Activated T-cell treated with anti-CD3 and anti-CD28 coated beads for 4 hours (primary cell): Measurements from ENCODE around the gene CA12.
"Not testable (repeated sequence)": the region's sequence is repeated elsewhere in the genome, so short reads cannot be mapped to it uniquely, and the experiment has no call there.

Experiments used
- DNase-seq: peaks from one replicate; pipeline ENCODE4 v3.0.0-alpha.2; 2020

Gene CA12

DNA sequence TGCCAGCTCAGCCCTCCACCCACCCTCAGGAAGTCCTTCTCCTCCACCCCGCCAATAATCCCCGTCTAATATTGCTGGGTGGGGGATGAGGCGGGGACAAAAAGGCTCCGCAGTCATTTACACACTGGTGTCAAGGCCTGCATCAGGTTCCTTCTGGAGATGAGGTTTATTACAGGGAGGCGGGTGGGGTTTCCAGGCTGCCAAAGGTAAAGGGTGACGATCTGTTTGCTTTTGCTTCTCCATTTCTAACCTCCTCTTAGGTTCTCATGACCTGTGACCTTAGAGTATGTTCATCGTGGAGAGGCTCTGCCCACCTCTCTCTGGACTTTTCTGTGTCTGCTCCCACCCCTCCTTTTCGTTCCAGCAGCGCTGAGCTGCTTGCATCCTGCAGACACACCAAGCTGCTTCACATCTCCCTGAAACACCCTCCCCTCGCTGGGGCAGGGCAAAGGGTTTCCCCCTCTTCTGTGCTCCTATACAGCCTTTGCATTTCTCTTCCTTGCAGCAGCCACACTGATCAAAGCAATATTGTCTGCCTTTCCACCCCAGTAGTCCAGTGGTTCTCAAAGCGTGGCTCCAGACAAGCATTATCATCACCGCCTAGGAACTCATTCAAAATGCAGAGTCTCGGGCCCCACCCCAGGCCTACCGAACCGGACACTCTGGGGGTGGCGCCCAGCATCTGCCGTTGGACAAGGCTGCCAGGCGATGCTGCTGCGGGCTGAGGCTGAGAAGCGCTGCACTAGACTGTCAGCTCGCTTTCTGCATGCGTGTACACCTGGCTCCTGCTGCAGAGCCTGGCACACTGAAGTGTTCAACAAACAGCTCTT lies 26.6 kb downstream of the CA12 start:
- DNase-seq = no peak

- DNase-seq = no peak
Observed at GRCh38 chr15:63353887-63354286, 27.8 kb downstream of the CA12 start.

- no peak for DNase-seq
Observed at GRCh38 chr15:63353261-63353660, 28.4 kb downstream of the CA12 start.

DNA sequence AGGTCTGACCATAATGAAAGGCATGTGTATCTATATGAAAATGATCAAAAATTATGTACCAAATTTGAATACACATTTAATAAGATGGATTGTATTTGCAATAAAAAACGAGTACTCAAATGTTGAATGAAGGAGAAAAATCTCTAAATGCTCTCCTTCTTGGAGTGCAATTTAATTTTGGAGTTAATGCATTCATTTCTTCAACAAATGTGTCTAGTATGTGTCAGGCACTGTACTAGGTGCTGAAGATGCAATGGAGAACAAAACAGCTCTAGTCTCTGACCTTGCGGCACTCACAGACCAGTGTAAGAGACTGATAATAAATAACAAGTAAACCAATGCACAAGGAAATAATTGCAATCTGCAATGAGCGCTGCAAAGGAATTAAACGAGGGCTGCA lies 28.8 kb downstream of the CA12 start:
- DNase-seq = no peak

GRCh38 chr15:63351170-63351569 lies 30.5 kb downstream of the CA12 start:
- DNase-seq = no peak

DNA sequence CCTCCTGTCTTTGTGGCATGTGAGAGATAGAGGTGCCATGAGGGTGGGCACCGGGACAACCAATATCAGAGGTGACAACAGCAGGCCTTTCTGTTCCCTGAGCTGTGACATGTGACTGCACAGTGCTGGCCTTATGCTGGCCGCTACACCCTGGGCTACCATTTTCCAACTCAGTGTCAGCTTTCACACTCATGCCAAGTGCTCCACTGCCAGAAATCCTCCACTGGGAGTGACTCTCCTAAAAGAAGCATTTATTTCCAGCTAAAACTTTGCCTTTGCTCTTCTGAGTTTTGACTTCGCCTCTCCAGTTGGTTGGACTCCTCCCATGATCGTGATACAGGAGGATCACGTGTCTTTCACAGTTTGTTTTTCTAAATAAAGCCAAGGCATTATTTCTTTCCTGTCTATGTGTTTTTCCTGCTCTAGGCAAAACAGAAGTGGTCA lies 31.4 kb downstream of the CA12 start:
- no peak for DNase-seq

DNA sequence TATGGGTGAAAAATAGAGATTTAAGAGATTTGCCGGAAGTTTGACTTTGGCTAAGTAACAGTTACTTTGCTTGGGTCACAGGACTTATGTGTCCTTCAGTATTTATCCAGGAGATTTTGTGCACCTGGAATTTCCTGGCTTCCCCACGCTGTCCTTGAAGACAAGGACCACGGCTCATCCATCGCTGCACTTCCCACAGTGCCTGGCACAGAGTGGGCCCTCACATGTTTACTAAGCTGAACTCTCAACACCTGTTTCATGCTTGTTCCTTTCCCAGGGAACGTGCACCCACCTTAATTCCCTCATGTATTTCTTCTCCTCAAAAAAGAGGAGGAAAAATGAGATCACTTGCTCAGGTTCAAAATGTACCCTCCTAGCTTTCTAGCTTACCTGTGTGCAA lies 32.0 kb downstream of the CA12 start:
- no peak for DNase-seq

DNA sequence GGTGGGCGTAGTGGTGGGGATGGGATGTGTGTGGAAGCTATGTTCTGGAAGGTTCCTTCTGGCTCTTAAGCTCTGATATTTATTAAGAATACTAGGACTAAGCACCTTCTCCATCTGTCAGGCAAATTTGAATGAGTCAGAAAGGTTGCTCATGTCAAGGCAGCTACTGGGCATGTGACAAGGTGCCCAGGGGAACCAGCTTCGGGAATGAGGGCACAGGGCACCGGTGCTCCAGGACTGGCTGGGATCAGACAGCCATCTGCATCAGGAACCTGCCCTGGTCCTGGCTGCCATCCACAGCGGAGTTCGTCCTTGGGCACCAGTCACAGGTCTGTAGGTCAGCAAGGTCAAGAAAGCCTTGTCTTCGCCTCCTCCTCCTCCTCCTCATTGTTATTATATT lies 32.5 kb downstream of the CA12 start:
- DNase-seq = no peak

- DNase-seq = no peak
Observed at GRCh38 chr15:63348392-63348791, 33.3 kb downstream of the CA12 start.

DNA sequence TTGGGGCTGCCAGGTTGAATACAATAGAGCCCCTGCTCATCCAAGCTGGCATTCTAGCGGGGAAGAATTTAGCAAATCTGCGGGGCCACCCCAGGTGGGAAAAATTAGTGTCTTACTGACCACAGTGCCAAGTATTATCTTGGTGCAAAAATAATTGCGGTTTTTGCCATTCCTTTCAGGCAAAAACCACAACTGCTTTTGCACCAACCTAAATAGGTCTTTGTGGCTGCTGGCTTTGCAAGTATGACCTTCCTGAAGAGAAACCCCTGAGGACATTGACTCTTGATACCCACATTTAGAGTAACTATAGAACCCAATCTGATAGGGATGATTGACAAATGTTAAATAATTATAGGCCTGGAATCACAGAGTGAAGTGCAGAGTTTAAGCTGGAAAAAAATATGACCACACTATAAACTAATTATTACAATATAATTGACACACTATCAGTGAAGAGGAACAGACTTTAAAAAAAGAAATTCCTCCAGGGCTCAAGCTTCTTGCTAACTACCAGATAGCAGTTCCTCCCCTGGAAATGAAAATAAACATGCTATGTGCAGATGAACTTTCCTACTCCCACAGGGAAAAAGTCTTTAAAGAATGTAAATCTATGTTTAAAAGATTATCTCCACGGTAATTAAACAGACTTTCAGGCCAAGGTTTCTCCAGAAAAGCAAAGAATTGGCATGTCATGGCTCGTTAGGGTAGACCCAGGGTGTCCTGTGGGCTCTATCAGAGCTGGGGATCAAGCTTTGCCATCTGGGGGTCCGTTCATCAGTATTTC lies 34.4 kb downstream of the CA12 start:
- no peak for DNase-seq

GRCh38 chr15:63345391-63345752 lies 36.3 kb downstream of the CA12 start:
- no peak for DNase-seq

GRCh38 chr15:63344731-63345390 lies 36.8 kb downstream of the CA12 start:
- DNase-seq = no peak

DNA sequence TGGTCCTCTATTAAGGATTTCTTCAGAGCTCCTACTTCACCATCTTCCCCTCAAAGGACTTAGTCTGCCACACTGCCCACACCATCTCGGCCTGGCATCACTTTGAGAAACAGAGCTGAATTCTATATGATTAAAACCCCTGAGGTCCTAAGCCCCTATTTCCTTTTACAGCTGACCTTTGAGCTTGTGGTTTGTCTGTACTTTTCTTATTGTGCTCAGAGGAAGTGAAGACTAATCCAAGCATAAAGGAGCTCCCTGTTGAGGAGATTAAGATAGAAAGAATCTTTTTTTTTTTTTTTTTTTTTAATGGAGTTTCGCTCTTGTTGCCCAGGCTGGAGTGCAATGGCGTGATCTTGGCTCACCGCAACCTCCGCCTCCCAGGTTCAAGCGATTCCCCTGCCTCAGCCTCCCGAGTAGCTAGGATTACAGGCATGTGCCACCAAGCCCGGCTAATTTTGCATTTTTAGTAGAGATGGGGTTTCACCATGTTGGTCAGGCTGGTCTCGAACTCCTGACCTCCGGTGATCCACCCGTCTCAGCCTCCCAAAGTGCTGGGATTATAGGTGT lies 38.6 kb downstream of the CA12 start:
- not testable (repeated sequence) for DNase-seq

- DNase-seq = no peak
Observed at GRCh38 chr15:63341898-63342297, 39.7 kb downstream of the CA12 start.

- no peak for DNase-seq
Observed at GRCh38 chr15:63340878-63341277, 40.8 kb downstream of the CA12 start.

- DNase-seq = no peak
Observed at GRCh38 chr15:63340353-63340752, 41.3 kb downstream of the CA12 start.

DNA sequence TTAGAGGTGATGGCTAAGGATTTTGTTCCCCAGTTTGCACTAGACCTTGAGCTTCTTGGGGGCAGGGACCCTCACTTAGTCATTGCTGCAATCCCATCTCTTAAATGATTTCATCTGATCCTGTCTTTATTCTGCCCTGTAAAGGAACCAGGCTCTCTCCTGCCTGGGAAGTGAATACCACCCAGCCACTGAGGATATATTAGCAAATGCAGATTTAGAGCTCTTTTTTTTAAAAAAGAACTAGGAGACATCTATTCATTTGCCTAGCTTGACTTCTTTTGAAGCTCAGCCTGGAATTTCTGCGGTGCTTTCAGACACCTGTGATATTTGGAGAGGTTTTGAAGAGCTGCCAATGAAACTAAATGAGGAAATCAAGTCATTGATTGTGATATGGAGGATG lies 41.8 kb downstream of the CA12 start:
- DNase-seq = no peak

DNA sequence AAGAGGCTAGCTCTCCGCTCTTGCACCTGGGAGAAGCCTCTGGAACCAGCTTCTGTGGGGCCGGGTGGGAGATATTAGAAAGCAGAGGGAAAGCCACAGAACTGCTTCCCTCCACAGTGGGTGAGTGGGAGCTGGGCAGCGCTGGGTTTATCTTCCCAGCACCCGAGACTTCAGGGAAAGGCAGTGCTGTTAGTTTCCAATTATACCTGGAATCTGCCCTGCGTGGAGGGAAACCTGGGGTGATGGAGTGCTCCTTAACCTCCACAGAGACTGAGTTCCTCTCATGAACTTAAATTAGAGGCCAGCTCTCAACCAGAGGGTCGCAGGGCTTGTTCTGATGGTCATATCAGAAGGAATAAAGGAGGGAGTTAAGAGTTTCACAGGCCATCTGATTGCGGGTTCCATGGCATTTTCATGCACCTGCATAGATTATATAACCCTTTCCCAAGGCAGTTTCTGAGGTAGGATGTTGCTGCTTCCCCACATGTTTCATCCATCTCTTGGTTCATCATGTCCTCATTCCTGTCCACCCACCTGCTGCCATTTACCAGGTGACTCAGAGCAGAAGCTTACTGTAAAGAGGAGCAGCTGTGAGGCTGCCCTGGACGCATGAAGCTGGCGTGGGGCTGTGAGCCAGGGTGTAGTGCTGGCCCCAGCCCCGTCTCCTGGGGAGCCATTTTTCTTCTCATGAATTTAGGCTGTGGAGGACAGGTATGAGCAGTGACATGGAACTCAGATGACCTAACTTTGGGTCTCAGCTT lies 42.5 kb downstream of the CA12 start:
- no peak for DNase-seq

GRCh38 chr15:63338170-63338569 lies 43.5 kb downstream of the CA12 start:
- DNase-seq = no peak

GRCh38 chr15:63337046-63337445 lies 44.6 kb downstream of the CA12 start:
- DNase-seq = no peak

DNA sequence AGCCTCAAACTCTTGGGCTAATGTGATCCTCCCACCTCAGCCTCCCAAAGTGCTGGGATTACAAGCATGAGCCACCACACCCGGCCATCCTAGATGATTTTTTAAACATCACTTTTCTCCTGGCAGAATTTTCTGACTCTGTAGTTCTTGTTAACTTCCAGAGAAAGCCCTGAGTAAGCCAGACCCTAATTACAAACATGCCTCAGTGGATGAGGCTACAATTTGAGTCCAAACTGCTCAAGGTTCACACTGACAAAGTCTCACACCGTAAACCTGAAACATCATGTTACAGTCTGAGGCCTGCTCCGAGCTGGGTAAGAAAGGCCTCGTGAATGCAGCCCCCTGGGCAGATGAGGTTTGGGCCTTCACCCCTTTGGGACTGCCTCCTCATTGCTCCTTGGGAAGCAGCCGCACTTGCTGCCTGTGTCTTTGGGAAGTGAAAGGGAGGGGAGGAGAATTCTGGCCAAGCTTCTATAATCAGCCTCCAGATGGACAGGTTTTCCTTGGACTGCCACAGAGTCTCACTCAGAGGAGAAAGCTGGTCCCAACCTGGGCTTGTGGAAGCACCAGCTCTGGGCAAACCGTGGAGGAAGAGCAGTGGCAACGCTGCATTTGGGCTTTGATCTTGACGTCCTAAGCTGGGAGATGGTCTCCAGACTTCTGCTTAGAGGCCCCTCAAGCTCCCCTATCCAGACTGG lies 46.0 kb downstream of the CA12 start:
- no peak for DNase-seq

- no peak for DNase-seq
Observed at GRCh38 chr15:63334821-63335220, 46.8 kb downstream of the CA12 start.
